ENCODE results near the gene CLEC4M.
"Not testable (repeated sequence)": the region's sequence is repeated elsewhere in the genome, so short reads cannot be mapped to it uniquely, and the experiment has no call there.

The CLEC4M gene

GRCh38 chr19:7778081-7778480 is 15.0 kb downstream of the CLEC4M start:
- no peak for DNase-seq

DNA sequence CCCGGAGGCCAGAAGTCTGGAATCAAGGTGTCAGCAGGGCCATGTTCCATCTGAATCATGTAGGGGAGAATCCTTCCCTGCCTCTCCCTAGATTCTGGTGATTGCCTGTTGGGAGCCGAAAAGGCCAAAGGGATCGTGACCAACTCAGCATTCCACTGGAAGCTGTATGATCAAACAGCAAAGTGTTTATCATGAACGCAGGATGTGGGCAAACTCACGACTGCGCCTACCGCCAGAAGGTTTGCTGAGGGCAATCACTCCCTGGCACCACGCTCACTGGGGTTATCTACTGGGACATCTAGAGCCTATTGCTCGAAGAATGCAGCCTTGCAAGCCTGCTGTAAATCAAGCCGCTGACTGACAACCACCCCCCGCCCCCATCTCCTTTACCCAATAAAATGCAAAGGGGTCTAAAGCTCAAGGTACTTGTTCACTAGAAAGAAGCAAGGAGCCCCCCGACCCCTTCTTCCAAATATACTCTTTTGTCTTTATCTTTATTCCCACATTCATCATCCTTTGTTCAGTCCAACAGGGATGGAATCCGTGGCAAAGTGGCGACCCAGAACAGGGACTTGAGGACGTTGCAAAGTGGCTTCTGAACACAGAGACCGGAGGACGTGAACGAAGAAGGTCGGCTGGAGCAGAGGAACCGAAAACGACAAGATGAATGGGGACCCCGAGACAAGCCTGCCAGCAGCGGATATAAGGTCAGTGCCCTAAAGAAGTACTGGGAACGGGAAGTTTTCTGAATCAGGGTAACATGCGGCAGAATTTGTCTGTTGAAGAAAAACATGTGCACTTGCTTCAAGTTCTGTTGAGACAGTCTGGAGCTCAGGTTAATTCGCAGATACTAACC is 16.8 kb downstream of the CLEC4M start:
- no peak for DNase-seq

DNA sequence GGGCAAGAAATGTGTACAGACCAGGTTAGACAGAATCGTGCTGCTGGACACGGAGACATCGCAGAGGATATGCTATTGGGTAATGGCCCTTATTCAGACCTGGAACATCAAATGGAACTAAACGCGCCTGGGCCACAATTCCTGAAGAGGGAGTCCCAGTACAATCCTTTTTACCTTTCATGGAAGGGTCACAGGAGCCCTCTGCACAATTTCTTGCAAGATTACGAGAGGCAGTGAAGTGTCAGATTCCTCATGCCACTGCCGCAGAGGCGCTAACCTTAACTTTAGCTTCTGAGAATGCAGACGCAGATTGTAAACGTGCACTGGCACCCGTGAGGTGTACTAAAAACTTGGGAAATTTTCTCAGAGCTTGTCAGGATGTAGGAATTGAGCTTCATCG is 18.1 kb downstream of the CLEC4M start:
- no peak for DNase-seq

DNA sequence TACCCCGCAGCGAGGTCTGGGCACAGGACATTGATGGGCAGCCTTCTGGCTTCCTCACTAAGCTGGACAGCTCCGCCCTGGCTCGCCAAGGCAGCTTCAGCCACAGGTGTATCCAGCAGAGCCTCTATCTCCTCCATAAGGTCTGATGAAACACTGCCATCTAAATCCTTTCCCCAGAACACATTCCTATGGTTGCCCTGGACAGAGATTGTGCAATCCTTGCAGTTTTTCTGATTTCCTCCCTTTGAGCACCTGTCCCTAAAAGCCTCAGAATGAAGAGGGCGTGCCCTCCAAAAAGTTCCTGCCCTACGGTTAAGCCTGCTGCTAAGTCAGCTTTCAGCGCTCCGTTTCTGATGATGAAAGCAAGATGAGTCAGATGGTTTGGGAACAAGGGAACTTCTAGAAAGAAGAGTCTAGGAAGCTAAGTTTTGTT is 21.0 kb downstream of the CLEC4M start:
- DNase-seq: no peak

DNA sequence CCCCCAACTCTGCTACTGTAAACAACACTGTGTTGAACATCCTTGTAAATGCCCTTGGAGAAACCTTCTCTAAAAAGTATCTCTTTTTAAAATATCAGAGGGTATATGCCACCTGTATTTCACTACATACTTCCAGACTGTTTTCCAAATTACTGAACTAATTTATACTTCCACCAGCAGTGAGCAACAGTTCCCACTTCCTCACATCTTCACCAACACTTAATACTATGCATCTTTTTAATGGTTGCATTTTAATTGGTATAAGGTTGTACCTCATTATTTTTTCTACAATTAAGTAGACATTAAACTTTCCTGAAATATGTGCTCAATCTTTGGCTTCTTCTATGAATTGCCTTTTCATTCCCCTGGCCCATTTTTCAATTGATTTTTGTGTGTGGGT is 21.8 kb downstream of the CLEC4M start:
- no peak for DNase-seq

DNA sequence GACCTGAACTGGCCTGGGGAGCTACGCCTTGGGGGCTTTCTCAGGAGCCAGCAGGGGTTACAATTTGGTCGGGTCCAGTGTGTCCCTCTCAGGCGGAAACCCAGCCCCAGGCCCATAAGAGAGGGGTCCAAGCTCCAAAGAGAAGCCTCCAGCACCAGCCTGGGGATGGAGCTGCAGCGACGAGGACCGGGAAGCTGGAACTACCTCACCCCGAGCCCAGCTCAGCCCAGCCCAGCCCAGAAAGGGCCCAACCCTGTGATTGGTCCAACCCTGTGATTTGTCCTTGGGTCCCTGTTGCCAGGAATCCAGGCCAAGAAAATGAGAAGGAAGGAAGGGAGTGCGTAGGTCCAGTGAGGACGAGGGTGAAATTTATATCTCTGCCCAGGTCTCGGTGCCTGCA is 24.1 kb downstream of the CLEC4M start:
- no peak for DNase-seq

DNA sequence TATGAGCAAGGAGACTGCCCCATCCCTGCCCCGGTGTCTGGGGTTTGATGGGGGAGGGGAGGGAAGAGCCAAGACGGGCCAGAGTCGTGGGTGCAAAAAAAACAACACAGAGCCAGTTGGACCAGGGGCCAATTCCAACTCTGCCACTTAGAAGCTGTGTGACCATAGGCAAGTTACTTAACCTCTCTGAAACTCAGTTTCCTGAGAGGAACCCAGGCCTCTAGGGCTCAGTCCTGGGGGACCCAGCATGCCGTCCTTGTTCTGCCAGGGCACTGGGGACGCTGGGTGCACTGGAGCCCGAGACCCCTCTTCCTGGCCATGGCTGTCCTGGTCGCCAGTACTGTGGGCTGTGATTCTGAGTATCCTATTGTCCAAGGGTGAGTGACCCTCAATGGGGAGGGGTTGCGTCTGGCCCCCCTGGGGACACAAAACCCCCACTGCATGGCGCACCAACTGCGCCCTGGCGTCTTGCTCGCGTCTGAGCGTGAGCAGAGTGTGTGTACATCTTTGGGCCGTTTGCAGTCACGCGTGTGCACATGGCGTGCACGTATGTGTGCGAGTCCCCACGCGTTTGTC is 24.6 kb downstream of the CLEC4M start:
- DNase-seq: no peak

DNA sequence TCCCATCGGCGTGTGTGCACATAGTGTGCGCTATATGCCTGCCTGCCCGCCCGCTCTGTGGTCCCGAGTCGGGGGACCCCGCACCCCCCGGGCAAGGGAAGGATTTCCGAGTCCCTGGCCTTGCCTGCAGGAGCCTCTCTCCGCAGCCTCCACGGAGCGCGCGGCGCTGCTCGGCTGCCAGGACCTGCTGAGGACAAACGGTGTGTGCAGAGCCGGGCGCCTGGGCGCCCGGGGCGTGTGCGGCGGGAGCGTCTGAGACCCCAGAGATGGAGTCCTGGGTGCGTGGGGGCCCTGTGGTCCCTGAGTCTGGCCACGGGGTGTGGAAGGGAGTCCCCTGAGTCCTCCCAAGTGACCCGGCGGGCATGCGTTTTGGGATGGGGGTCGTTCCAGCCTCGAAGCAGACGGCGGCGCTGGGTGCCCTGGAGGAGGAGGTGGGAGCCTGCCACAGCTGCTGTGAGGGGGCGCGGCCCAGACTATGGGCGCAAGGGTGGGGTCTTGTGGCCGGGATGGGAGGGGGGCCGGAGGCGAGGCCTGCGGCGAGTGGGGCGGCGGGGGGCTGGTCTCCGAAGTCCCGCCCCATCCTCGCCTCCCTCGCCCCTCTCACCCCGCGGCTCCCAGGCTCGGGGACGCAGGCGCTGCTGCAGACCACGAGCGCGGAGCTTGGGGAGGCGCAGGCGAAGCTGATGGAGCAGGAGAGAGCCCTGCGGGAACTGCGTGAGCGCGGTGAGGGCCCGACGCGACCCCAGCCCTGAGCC is 25.3 kb downstream of the CLEC4M start:
- no peak for DNase-seq

DNA sequence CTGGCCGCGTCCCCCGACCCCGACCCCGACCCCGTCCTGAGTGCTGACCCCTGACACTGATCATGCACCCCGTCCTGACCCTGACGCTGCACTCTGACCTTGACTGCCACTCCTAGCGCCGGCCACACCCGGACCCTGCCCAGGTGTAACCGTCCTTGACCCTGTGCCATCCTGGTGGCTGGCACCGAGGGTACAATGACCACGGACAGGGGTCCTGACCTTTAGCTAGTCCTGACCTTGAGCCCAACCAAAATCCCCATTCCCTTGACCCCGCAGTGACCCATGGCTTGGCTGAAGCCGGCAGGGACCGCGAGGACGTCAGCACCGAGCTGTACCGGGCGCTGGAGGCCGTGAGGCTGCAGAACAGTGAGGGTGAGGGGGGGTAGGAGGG is 25.9 kb downstream of the CLEC4M start:
- DNase-seq: no peak

- DNase-seq: no peak
Observed at GRCh38 chr19:7789447-7789846, 26.4 kb downstream of the CLEC4M start.

GRCh38 chr19:7790416-7790815 is 27.4 kb downstream of the CLEC4M start:
- DNase-seq: no peak

- no peak for DNase-seq
Observed at GRCh38 chr19:7792281-7792680, 29.2 kb downstream of the CLEC4M start.

DNA sequence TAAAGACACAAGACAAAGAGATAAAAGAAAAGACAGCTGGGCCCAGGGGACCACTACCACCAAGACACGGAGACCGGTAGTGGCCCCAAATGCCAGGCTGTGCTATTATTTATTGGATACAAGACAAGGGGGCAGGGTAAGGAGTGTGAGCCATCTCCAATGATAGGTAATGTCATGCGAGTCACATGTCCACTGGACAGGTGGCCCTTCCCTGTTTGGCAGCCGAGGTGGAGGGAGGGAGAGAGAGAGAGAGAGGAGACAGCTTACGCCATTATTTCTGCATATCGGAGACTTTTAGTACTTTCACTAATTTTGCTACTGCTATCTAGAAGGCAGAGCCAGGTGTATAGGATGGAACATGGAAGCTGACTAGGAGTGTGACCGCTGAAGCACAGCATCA is 29.7 kb downstream of the CLEC4M start:
- DNase-seq: not testable (repeated sequence)

DNA sequence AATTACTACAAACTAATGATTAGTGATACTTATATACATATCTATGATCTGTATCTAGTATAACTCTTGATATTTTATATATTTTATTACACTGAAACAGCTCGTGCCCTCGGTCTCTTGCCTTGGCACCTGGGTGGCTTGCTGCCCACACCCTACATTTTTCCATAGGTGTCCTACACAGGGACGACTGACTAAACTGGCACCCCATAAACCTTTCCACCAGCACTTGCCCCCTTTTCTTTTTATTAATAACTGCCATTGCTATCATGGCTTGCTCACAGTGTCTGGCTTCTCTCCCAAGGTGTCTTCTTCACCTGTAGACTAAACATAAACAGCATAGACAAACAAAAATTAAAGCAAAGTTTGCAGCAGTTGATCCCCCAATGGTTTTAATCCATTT is 30.4 kb downstream of the CLEC4M start:
- no peak for DNase-seq

- DNase-seq: no peak
Observed at GRCh38 chr19:7795555-7796161, 32.6 kb downstream of the CLEC4M start.

DNA sequence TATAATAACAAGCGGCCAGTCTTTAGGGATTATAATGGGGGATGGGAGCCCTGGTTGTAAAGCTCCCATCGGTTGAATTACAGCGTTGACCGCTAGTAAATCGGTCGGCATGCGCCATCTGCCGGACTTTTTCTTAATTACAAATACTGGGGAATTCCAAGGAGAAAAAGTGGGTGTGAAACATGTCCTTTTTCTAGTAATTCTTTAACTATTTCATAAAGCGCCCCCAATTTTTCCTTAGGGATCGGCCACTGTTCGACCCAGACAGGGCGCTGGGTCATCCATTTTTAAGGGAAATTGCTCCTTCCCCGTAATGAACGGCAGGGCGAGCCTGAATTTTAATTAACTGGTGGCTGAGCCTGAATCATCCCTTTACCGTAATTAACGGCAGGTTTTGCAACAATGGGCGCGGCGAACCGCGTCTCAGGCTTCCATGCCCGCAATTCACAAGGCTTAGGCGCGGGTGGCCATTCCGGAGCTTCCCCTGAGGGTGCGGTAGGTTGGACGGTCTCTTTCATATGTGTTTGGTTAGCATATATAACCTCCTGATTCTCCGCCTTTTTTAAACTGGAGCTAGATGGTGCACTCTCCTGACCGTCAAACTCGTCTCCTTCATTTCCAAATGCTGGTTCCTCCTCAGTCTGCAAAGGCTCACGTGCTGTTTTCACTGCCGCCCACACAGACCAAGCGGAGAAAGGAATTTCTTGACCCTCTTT is 36.8 kb downstream of the CLEC4M start:
- DNase-seq: peak; percentile 72

DNA sequence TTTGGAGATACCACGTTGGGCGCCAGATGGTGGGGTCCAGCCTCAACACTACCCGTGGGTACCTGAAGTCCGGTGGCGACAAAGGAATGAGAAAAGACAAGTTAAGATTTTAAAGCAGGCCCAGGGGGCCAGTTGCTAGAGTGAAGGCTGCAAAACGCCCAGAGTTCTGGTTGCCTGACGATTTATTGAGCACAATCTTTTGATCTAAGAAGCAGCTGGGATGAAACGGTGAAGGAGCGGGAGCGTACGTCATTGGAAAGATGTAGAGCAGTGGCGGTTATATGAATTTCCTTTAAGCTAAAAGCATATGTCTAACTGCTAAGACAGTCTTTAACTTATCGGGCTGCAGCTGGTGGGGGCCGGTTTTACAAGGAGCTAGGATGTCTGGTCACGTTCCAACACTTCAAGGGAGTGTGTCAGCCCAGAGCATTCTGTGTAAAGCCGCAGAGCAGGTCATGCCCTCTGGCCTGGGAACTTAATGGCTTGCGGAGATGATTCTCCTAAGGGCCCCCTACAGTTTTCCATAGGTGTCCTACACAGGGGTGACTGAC is 38.1 kb downstream of the CLEC4M start:
- DNase-seq: no peak

DNA sequence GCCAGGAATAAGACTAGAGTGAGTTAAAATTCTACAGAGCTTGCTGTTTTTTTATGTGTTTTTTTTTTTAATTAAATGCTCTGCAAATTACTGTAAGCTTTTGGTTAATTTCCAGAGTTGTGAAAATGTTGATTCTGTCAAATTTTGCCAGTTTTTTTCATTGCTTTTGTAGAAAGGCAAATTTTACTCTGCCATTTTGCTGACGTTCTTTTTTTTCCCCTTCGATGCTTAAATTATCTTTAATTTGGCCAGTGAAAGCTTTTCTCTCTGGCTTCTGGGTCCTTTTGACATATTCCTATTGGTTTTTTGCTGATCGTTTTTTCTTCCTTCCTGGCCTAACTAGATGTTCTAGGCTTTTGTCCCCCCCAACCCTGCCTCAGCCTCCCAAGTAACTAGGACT is 43.2 kb downstream of the CLEC4M start:
- DNase-seq: no peak

- no peak for DNase-seq
Observed at GRCh38 chr19:7806876-7807275, 43.8 kb downstream of the CLEC4M start.

DNA sequence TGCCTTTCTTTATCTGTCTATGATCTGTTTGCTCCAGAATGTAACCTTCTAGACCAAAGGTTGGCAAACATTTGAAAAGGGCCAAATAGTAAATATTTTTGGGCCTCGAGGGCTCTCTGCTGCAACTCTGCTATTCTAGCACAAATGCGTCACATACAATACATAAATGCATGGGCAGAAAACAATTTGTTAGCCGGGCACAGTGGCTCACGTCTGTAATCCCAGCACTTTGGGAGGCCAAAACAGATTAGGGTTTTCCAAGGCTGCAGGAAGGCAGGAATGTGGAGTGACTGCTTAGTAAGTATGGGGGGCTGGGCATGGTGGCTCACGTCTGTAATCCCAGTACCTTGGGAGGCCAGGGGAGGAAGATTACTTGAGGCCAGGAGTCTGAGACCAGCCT is 45.1 kb downstream of the CLEC4M start:
- DNase-seq: no peak

DNA sequence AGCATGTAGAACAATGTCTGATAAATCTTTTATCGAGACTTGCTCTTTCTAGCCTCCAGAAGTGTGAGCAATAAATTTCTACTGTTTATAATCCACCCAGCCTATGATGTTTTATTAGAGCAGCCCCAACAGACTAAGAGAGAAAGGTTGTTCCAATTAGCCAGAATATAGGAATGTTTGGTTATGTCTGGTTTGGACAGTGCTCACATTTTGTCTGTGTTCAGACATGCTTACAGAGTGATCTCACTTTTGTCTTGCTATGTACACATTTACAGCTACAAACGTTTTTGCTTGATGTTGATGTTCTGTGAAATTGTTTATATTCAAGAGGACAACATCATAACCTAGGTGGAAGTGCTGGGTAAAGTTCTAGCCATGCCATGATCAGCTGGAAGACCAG is 48.9 kb downstream of the CLEC4M start:
- DNase-seq: no peak

DNA sequence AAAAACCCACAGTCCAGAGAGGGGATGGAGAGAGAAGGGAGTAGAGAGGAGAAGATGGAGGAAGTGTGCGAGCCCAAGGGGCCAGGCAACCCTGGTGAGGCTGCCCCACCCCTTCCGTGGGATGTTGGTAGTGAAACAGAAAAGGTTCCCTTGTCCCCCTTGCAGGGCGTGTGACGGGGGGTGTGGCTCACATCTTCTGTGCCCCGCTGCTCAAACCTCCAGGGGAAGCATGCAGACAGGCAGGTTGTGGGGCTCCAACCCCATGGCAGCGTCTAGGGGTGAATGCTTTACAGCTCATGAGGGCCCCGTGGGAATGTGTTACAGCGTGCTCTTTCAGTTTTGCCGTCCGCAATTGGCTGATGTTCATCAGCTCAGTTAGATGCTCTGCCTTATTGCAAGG is 52.3 kb downstream of the CLEC4M start:
- DNase-seq: no peak

- not testable (repeated sequence) for DNase-seq
Observed at GRCh38 chr19:7816040-7816439, 53.0 kb downstream of the CLEC4M start.

Data from right hindlimb (tissue), 1 donor.